Lung (tissue), 12 donors: ENCODE measurements around the gene MIER1. TPM values are rescaled to one million over a fixed set of nuclear protein-coding genes. Genes with fewer than 3 reads are reported as not detected.
"Not testable (repeated sequence)": the region's sequence is repeated elsewhere in the genome, so short reads cannot be mapped to it uniquely, and the experiment has no call there.

Source experiments
- ATAC-seq: fragments of 200-7000 bp; cut with Tn5 transposase; one replicate; pipeline ENCODE4 v1.9.1; 2020; ENCODE audit warnings: moderate number of reproducible peaks; ENCODE audit not compliant: insufficient read depth, low FRiP score
- DNase-seq, 3 donors: peaks; one replicate each; pipeline ENCODE4 v3.0.0-alpha.2; 2013 to 2017
- H3K27ac ChIP-seq, 2 donors: one replicate each; pipeline ENCODE4 v1.5.1; 2013; ENCODE audit warnings: mild to moderate bottlenecking in 2 of 2, moderate library complexity in 2 of 2, control low read depth in 1 of 2, inconsistent platforms in 1 of 2, low read depth in 1 of 2, low read length in 1 of 2
- H3K27me3 ChIP-seq, 3 donors: one replicate each; pipeline ENCODE4 v1.5.1; 2013; ENCODE audit warnings: low read length in 2 of 3; ENCODE audit not compliant: control insufficient read depth in 3 of 3, insufficient read depth in 3 of 3
- H3K36me3 ChIP-seq, 4 donors: one replicate each; pipeline ENCODE4 v1.5.1; 2013; ENCODE audit warnings: low read length in 4 of 4, mild to moderate bottlenecking in 1 of 4, moderate library complexity in 1 of 4; ENCODE audit not compliant: control insufficient read depth in 4 of 4, insufficient read depth in 4 of 4
- H3K4me1 ChIP-seq, 5 donors: one replicate each; pipeline ENCODE4 v1.5.1; 2013; ENCODE audit warnings: low read length in 5 of 5, mild to moderate bottlenecking in 2 of 5, moderate library complexity in 1 of 5; ENCODE audit not compliant: control insufficient read depth in 5 of 5, insufficient read depth in 5 of 5
- H3K4me3 ChIP-seq: one replicate; pipeline ENCODE4 v1.5.1; 2013; ENCODE audit warnings: mild to moderate bottlenecking, control low read depth, moderate library complexity
- H3K9ac ChIP-seq, 2 donors: one replicate each; pipeline ENCODE4 v1.5.1; 2013; ENCODE audit warnings: low read length in 2 of 2, control low read depth in 1 of 2; ENCODE audit not compliant: insufficient read depth in 1 of 2
- H3K9me3 ChIP-seq, 4 donors: one replicate each; pipeline ENCODE4 v1.5.1; 2013; ENCODE audit warnings: low read length in 3 of 4, mild to moderate bottlenecking in 1 of 4, moderate library complexity in 1 of 4; ENCODE audit not compliant: control insufficient read depth in 4 of 4, insufficient read depth in 3 of 4
- WGBS, 2 donors: extraction: QIAGEN DNeasy Blood & Tissue Kit; methylation state at CpG; one replicate each; pipeline ENCODE4 v1.1.7; 2013; 5-methylcytosine and 5-hydroxymethylcytosine counted together
- polyA plus RNA-seq, 2 donors: library from polyadenylated mRNA; stranded (reverse); fragments of 200-250 nt; gene quantifications; one replicate each; pipeline ENCODE4 v1.2.1, GENCODE V29; 2013
- total RNA-seq, 2 donors: library from RNA; depleted of rRNA in 1 of 2; stranded (reverse); fragments of >200 nt in 1 of 2; gene quantifications; one replicate each; pipeline ENCODE4 v1.2.1, GENCODE V29; 2014 to 2021
- TF ChIP-seq, protein P1 (sequence below): IDR thresholded peaks from 2 replicates; pipeline ENCODE4 v1.5.1; 2012; ENCODE audit warnings: mild to moderate bottlenecking; ENCODE audit errors: control extremely low read depth, extremely low read depth
- donor health status: control.
- donor health status: control.
- donor health status: Bipolar disorder and iron deficiency.
- donor health status: healthy.
- donor health status: DM: yes; HTN: yes; CAD: no.

MIER1 gene
- total and polyA plus RNA-seq, 4 donors, result 12.6 to 42.4 (median 21.5) TPM

DNA sequence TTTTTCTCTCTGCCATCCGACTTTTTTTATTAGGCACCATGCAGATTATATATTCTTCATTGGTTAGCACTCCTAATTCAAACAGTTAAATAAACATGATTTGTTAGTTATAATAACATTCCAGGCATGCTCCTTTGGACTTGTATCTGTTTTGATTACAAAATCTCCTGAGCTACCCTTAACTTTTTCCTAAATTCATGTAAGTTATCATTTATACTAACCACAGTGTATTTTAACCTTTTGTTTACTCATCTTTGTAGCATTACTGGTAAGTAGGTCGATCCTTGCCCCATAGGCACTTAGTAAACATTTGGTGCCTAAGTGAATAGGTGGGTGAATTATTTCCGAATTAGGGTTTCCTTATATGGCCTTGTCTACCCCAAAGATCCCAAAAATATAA, 43.8 kb downstream of the MIER1 start:
- peaks cover 4 to 42% (median 7%) of the 10 kb centered on the region in 4 donors for H3K36me3 ChIP-seq

DNA sequence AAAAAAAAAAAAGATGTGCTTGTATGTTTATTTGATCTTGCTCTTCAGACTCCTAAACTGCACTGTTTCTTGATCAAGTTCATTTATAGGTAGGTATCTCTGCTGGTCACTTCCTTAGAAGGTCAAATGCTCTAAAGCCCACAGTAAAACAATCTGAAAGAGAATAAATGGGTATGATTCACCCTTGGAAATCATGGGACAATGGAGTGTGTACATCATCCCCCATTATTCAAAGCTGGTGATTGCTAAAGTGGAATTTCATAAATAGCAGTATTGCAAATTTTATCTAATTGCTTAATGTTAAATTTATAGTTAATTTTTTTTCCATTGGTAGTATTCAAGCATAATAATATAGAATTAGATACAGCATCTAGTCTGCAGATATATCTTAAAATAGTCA, 53.4 kb downstream of the MIER1 start:
- no peak overlapping the region for H3K9ac ChIP-seq
- no peaks in the 10 kb centered on the region for H3K4me1 ChIP-seq
- DNase-seq (no peak), ATAC-seq (no peak)
- no peak overlapping the region for H3K4me3 ChIP-seq
- TF ChIP-seq, protein P1, sequence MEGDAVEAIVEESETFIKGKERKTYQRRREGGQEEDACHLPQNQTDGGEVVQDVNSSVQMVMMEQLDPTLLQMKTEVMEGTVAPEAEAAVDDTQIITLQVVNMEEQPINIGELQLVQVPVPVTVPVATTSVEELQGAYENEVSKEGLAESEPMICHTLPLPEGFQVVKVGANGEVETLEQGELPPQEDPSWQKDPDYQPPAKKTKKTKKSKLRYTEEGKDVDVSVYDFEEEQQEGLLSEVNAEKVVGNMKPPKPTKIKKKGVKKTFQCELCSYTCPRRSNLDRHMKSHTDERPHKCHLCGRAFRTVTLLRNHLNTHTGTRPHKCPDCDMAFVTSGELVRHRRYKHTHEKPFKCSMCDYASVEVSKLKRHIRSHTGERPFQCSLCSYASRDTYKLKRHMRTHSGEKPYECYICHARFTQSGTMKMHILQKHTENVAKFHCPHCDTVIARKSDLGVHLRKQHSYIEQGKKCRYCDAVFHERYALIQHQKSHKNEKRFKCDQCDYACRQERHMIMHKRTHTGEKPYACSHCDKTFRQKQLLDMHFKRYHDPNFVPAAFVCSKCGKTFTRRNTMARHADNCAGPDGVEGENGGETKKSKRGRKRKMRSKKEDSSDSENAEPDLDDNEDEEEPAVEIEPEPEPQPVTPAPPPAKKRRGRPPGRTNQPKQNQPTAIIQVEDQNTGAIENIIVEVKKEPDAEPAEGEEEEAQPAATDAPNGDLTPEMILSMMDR, result no peak
- H3K9me3 ChIP-seq, result no peaks in the 10 kb centered on the region
- H3K27me3 ChIP-seq, result no peaks in the 10 kb centered on the region
- no peak overlapping the region for H3K27ac ChIP-seq
- peaks cover 9 to 35% (median 21%) of the 10 kb centered on the region in 4 donors for H3K36me3 ChIP-seq

More for the DNA sequence above, 43.8 kb downstream of the MIER1 start:
- TF ChIP-seq, protein P1, result no peak
- ATAC-seq (no peak), DNase-seq (no peak)
- no peak overlapping the region for H3K9ac ChIP-seq
- no peak overlapping the region for H3K27ac ChIP-seq
- H3K4me1 ChIP-seq, result no peaks in the 10 kb centered on the region
- no peaks in the 10 kb centered on the region for H3K27me3 ChIP-seq
- 86 to 95% methylated on average over 3 of the region's 3 CpGs for WGBS, 2 donors
- no peak overlapping the region for H3K4me3 ChIP-seq
- H3K9me3 ChIP-seq, result peaks cover 0 to 4% (median 0%) of the 10 kb centered on the region in 4 donors

DNA sequence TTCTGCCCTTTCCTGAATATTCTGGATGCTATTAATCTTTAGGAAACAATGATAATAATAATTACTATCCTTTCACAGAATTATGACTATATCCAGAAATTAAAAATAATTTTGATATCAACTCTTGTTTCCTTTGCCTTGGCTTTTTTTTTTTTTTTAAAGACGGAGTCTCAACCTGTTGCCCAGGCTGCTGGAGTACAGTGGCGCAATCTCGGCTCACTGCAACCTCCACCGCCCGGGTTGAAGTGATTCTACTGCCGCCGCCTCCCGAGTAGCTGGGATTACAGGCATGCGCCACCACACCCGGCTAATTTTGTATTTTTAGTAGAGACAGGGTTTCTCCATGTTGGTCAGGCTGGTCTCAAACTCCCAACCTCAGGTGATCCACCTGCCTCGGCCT, 54.8 kb downstream of the MIER1 start:
- H3K4me3 ChIP-seq, H3K27me3 ChIP-seq, H3K9me3 ChIP-seq, H3K9ac ChIP-seq, H3K4me1 ChIP-seq, ATAC-seq, H3K27ac ChIP-seq, DNase-seq: not testable (repeated sequence)
- peaks cover 9 to 37% (median 23%) of the 10 kb centered on the region in 4 donors for H3K36me3 ChIP-seq
- 95 to 96% methylated on average over 11 of the region's 11 CpGs for WGBS, 2 donors

DNA sequence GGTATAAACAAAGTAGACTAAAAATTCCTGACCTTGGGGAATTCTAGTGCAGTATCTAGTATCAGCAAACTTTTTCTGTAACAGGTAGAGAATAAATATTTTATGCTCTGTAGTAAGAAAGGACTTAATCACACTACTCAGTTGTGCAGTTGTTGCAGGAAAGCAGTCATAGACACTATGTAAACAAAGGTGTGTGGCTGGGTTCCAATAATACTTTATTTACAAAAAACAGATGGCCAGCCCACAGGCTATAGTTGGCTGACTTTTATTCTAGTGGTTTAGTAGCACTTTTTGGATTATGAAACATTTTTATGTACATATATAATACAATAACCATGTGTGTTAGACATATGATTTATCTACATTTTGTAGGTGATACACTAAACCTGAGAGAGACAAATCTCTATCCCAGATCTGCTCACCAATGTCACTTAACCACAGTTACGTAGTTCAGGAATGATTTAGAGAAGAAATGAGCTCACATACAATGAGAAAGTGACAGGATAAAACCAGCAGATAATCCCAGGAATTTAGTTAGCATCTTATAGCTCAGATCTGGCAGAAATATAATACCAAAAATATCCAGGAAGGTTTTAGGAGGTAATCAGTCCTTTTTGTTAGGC, 56.1 kb downstream of the MIER1 start:
- no peak overlapping the region for H3K27ac ChIP-seq
- TF ChIP-seq, protein P1, result no peak
- no peak overlapping the region for H3K9ac ChIP-seq
- no peaks in the 10 kb centered on the region for H3K9me3 ChIP-seq
- 44 to 67% methylated on average over 1 of the region's 1 CpG for WGBS, 2 donors
- H3K36me3 ChIP-seq, result peaks cover 6 to 29% (median 19%) of the 10 kb centered on the region in 4 donors
- DNase-seq (no peak), ATAC-seq (no peak)
- H3K27me3 ChIP-seq, result no peaks in the 10 kb centered on the region
- peaks cover 0 to 1% (median 0%) of the 10 kb centered on the region in 5 donors for H3K4me1 ChIP-seq
- no peak overlapping the region for H3K4me3 ChIP-seq
